ENCODE results near the gene RAVER1. TPM values are rescaled to one million over a fixed set of nuclear protein-coding genes. Genes with fewer than 3 reads are reported as not detected.

Gene RAVER1
- total and polyA plus RNA-seq, 10 of the 15 experiments (the other 5 are each of a cell fraction or from before 2014, with no cell fraction given), result 0.03 to 87.0 (median 12.1) TPM

DNA sequence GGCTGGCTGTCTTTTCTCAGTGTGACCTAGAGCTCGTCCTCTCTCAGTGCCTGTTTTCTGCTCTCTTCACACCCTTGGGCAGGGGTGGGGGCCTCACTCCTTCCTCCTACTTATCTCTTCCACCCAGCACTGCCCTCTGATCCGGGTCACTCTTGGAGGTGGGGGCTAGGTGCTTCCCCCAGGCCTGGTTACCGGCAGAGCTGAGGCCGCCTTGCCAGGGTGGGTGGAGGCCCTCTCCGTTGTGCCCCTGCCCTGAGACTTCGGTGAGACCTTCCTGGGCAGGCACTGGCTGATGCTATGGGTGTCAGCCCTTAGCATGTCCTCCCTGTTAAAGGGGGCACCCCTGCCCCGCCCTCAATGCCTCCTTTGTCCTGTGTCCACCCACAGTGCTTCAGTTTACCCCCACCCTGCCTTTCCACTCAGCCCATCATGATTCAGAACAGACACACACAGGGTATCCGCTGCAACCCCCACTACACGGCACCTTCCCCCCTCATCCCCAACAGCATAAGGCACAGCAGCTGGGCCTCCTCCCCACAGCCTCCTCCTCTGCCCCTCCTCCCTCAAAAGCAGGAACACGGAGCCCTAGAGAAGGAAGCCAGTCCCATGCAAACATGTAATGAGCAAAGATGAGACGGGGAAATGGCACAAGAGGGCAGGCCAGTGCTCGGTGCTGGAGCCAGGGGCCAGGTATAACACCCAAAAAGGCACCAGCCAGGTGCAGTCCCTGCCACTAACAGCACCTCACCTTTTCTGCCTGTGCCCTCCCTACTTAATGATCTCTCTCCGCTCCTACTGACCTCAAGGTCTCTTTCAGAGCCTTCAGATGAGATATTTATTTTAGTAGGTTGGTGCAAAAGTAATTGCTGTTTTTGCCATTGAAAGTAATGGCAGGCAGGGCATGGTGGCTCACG is 33.5 kb downstream of the RAVER1 start:
- peaks cover 8% of the 10 kb centered on the region for H3K4me1 ChIP-seq (ENCODE audit: control insufficient read depth, insufficient read depth, low read length)
- DNase-seq (ENCODE audit: low read depth, low spot score) (no peak), FAIRE-seq (peak; percentile 18), ATAC-seq (no peak)
- no peaks in the 10 kb centered on the region for H3K36me3 ChIP-seq (ENCODE audit: control insufficient read depth in 2 of 2, insufficient read depth in 2 of 2, low read length in 1 of 2)
- 29% methylated on average over 14 of the region's 14 CpGs for WGBS (ENCODE audit: insufficient coverage, insufficient replicate concordance, low lambda C conversion rate, missing lambda C conversion rate)
- no peaks in the 10 kb centered on the region for H3K9me3 ChIP-seq (replicated peaks; ENCODE audit: control insufficient read depth, insufficient read depth, low read length)
- no peaks in the 10 kb centered on the region for H3K27me3 ChIP-seq (replicated peaks in 1 of 2; ENCODE audit: control insufficient read depth in 2 of 2, insufficient read depth in 2 of 2, low read length in 1 of 2)
- H3K4me2 ChIP-seq (ENCODE audit: control insufficient read depth, insufficient read depth), result no peak overlapping the region
- H3K79me2 ChIP-seq (ENCODE audit: control insufficient read depth, insufficient read depth, low read length), result no peaks in the 10 kb centered on the region
- no peak overlapping the region for H3K9ac ChIP-seq (ENCODE audit: control insufficient read depth, insufficient read depth, low read length)
- peak overlapping the region; percentile 51 for H2AFZ ChIP-seq (ENCODE audit: control insufficient read depth, low read depth, low read length)
- TF ChIP-seq USF2 (IDR thresholded peaks at IDR 0.05; ENCODE audit: borderline replicate concordance, low read depth, low read length) (no peak), ZNF384 (IDR thresholded peaks at IDR 0.05; ENCODE audit: borderline replicate concordance, low read depth, low read length) (no peak)
- in situ Hi-C loops (cut with MboI), result no loop called here
- CTCF ChIA-PET, result interaction anchor here (0.7 to 2.5 kb wide), 4 partner anchors 29 to 89 kb away, joined by 3 to 7 read pairs (median 5); partner anchors contain the start of gene ICAM1
- SMC1A ChIA-PET (ENCODE audit: uncharacterized antibody, unreplicated experiment), result interaction anchor here (0.9 to 1.6 kb wide), 4 partner anchors 10 to 45 kb away, joined by 3 to 6 read pairs (median 4); partner anchors contain the start of gene ICAM5
- intact Hi-C loops (cut with micrococcal nuclease; ENCODE audit: unreplicated experiment), result no loop called here
- RAD21 ChIA-PET (ENCODE audit: unreplicated experiment), result interaction anchor here (0.7 to 1.2 kb wide), 4 partner anchors 10 to 89 kb away, joined by 3 to 4 read pairs (median 4); partner anchors contain the start of genes ICAM1 and ICAM5
- no TSS peak for BruUV-seq (replicated peaks)
- no peak overlapping the region for H3K4me3 ChIP-seq
- H4K20me1 ChIP-seq (ENCODE audit: control insufficient read depth, insufficient read depth), result no peaks in the 10 kb centered on the region
- POLR2A ChIA-PET, result interaction anchor here (0.6 to 1.3 kb wide), 2 partner anchors 10 to 28 kb away, joined by 3 to 4 read pairs; partner anchors contain the start of gene ICAM5
- no peak overlapping the region for H3K27ac ChIP-seq (ENCODE audit: control insufficient read depth, insufficient read depth)

Data from GM12878 (cell line).